Keratinocyte (primary cell): Measurements from ENCODE around the gene SOCS1.

ENCODE experiments used
- EZH2 ChIP-seq: IDR thresholded peaks from one replicate; pipeline ENCODE4 v1.6.1; 2012; ENCODE audit warnings: inconsistent platforms, mild to moderate bottlenecking, low read length, moderate library complexity
- TF ChIP-seq, protein P1 (sequence below), 3 experiments: IDR thresholded peaks in 1 of 3; conservative IDR thresholded peaks in 1 of 3; optimal IDR thresholded peaks in 1 of 3; 2 replicates in 2 of 3; 3 replicates in 1 of 3; pipeline versions ENCODE3 to v1.5.1; 2011; ENCODE audit warnings: low read length in 3 of 3, mild to moderate bottlenecking in 3 of 3, moderate library complexity in 2 of 3, control low read depth in 1 of 3, inconsistent platforms in 1 of 3; ENCODE audit not compliant: insufficient read depth in 2 of 3; ENCODE audit errors: extremely low read depth in 1 of 3

GRCh38 chr16:11268921-11269375 lies 12.9 kb upstream of the SOCS1 start, which contains the start of gene TNP2:
- TF ChIP-seq, protein P1, sequence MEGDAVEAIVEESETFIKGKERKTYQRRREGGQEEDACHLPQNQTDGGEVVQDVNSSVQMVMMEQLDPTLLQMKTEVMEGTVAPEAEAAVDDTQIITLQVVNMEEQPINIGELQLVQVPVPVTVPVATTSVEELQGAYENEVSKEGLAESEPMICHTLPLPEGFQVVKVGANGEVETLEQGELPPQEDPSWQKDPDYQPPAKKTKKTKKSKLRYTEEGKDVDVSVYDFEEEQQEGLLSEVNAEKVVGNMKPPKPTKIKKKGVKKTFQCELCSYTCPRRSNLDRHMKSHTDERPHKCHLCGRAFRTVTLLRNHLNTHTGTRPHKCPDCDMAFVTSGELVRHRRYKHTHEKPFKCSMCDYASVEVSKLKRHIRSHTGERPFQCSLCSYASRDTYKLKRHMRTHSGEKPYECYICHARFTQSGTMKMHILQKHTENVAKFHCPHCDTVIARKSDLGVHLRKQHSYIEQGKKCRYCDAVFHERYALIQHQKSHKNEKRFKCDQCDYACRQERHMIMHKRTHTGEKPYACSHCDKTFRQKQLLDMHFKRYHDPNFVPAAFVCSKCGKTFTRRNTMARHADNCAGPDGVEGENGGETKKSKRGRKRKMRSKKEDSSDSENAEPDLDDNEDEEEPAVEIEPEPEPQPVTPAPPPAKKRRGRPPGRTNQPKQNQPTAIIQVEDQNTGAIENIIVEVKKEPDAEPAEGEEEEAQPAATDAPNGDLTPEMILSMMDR (optimal IDR thresholded peaks at IDR 0.05 in 1 of 3, IDR thresholded peaks at IDR 0.05 in 1 of 3, conservative IDR thresholded peaks at IDR 0.05 in 1 of 3; ENCODE audit: extremely low read depth in 1 of 3, insufficient read depth in 2 of 3, low read length in 3 of 3), result no peak
- TF ChIP-seq EZH2, result no peak
